ENCODE data around the gene RAD51B.
"Not testable (repeated sequence)": the region's sequence is repeated elsewhere in the genome, so short reads cannot be mapped to it uniquely, and the experiment has no call there.

The RAD51B gene

DNA sequence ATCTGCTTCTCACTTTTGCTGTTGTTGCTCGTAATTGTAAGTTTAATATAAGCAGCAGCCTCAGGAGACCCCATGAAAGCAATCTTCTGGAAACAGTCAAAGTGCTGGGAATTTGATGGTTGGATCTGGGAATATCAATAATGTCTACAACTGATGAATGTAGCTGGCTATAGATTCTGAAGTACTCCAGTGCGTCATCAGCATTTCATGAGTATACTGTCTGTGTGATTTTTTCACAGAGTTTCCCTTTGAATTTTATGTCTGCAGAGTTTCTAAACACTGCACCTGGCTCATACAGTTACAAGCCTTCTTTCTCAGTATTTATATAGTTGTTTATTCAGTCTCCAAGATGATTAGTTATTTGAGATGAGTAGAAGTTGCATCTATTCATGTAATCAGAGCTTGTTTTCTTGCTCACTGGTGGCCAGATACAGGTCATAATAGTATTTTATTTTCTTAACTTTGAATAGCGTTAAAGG lies 222.3 kb downstream of the RAD51B start:
- TF ChIP-seq, protein P1, sequence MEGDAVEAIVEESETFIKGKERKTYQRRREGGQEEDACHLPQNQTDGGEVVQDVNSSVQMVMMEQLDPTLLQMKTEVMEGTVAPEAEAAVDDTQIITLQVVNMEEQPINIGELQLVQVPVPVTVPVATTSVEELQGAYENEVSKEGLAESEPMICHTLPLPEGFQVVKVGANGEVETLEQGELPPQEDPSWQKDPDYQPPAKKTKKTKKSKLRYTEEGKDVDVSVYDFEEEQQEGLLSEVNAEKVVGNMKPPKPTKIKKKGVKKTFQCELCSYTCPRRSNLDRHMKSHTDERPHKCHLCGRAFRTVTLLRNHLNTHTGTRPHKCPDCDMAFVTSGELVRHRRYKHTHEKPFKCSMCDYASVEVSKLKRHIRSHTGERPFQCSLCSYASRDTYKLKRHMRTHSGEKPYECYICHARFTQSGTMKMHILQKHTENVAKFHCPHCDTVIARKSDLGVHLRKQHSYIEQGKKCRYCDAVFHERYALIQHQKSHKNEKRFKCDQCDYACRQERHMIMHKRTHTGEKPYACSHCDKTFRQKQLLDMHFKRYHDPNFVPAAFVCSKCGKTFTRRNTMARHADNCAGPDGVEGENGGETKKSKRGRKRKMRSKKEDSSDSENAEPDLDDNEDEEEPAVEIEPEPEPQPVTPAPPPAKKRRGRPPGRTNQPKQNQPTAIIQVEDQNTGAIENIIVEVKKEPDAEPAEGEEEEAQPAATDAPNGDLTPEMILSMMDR (IDR thresholded peaks at IDR 0.05; ENCODE audit: low read depth, low read length) = no peak
- in situ Hi-C loops (cut with HindIII; ENCODE audit: low sequenced_read_pairs) = no loop called here
- no peak for DNase-seq (ENCODE audit: low read depth, low spot score)
- H3K4me3 ChIP-seq (ENCODE audit: low read depth, low read length) = no peak overlapping the region

DNA sequence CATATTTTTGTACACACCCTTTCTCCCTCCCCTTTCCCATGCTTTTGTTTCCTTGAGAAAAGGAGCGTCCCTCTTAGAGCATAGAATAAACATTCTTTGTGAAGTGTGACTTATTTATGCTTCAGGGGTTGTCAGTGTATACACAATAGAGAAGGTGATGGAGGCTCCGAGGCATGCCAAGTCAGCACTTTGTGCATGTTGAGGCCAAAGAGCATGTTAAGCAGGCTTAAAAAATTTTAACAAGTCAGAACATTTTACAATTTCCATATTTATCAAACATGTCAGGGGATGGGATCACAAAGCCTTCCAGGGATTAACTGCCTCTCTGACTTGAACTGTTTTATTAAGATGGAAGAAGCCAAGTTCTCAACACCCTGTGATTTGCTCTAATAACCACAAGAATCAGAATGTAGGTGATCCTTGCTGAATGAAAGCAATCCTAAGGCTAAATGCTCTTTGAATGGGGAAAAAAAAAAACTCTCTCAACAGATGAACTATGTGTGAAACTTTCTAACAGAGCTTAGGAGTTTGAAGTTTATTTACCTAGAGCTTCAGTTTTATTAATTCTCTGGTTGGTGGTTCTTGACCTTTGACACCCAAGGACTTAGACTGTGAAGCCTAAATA lies 223.1 kb downstream of the RAD51B start:
- in situ Hi-C loops (cut with HindIII; ENCODE audit: low sequenced_read_pairs) = no loop called here
- TF ChIP-seq, protein P1 (IDR thresholded peaks at IDR 0.05; ENCODE audit: low read depth, low read length) = no peak
- peak; percentile 7 for DNase-seq (ENCODE audit: low read depth, low spot score)
- H3K4me3 ChIP-seq (ENCODE audit: low read depth, low read length) = no peak overlapping the region

DNA sequence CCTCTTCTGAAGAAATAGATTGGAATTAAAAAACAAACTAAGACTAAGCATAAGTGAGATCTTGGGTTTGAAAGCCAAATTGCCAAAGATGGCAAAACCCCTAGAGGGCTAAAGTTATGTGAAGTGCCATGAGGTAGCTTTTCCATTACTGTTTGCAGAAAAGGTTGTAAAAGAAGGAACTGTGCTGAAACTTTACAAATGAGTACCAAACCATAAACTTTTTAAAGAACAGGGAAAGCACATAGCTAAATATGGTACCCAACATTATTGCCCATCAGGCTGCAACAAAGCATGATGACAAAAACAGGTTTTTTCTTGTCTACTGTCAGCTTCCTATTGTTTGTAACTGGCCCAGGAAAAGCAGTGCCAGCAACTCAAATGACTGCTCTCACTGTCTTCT lies 224.2 kb downstream of the RAD51B start:
- no peak overlapping the region for H3K4me3 ChIP-seq (ENCODE audit: low read depth, low read length)
- DNase-seq (ENCODE audit: low read depth, low spot score) = no peak
- in situ Hi-C loops (cut with HindIII; ENCODE audit: low sequenced_read_pairs) = no loop called here
- TF ChIP-seq, protein P1 (IDR thresholded peaks at IDR 0.05; ENCODE audit: low read depth, low read length) = no peak

DNA sequence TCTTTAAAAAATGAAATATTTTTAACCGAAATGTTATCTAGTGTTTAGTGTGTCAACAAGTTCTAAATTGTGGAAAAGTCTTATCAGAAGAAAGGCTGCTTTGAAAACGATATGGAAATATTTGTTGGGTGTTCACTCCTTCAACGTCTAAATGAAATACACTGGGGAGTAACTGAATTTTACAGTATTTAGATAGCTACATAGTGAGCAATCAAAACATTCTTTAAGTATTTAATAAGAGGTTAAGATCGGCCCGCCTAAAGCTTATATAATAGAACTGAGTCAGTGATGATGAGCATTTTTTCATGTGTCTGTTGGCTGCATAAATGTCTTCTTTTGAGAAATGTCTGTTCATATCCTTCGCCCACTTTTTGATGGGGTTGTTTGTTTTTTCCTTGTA lies 228.3 kb downstream of the RAD51B start:
- TF ChIP-seq, protein P1 (IDR thresholded peaks at IDR 0.05; ENCODE audit: low read depth, low read length) = no peak
- peak; percentile 42 for DNase-seq (ENCODE audit: low read depth, low spot score)
- in situ Hi-C loops (cut with HindIII; ENCODE audit: low sequenced_read_pairs) = no loop called here
- H3K4me3 ChIP-seq (ENCODE audit: low read depth, low read length) = no peak overlapping the region

DNA sequence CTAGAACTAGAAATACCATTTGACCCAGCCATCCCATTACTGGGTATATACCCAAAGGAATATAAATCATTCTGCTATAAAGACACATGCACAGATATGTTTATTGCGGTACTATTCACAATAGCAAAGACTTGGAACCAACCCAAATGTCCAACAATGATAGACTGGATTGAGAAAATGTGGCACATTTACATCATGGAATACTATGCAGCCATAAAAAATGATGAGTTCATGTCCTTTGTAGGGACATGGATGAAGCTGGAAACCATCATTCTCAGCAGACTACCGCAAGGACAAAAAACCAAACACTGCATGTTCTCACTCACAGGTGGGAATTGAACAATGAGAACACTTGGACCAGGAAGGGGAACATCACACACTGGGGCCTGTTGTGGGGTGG lies 229.2 kb downstream of the RAD51B start:
- in situ Hi-C loops (cut with HindIII; ENCODE audit: low sequenced_read_pairs); H3K4me3 ChIP-seq (ENCODE audit: low read depth, low read length); DNase-seq (ENCODE audit: low read depth, low spot score): not testable (repeated sequence)

DNA sequence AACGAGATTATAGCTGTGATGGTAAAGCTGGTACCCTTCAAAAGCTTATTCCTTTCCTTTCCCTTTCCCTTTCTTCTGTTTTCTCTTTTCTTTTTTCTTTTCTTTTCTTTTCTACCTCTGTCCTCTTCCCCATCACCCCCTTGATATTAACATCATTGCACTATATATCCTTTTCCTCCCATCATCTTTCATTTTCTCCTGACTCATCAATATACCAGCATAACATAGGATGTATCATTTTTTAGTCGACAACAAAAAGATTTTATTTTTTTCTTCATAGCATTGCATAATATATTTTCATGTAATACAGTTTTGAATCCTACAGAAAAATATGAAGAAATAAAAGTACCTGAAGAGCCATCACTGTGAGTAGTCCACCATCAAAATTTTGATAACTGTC lies 230.6 kb downstream of the RAD51B start:
- in situ Hi-C loops (cut with HindIII; ENCODE audit: low sequenced_read_pairs) = no loop called here
- no peak overlapping the region for H3K4me3 ChIP-seq (ENCODE audit: low read depth, low read length)
- no peak for DNase-seq (ENCODE audit: low read depth, low spot score)
- TF ChIP-seq, protein P1 (IDR thresholded peaks at IDR 0.05; ENCODE audit: low read depth, low read length) = no peak

DNA sequence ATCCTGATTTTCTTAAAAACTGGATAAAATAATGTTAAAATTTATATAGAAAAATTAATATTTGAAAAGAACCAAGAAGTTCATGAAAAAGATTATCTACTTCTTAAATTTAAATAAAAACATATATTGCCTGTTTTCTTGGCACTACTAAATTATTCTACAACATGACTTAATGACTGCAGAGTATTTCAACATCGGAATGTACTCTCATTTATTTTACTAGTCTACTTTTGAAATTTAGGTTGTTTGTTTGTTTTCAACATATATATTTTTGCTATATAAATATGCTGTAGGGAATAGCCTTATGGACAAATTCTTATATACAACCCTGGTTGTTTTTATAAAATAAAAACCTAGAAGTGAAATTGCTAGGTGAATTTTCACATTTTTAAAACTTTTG lies 231.6 kb downstream of the RAD51B start:
- TF ChIP-seq, protein P1 (IDR thresholded peaks at IDR 0.05; ENCODE audit: low read depth, low read length) = no peak
- DNase-seq (ENCODE audit: low read depth, low spot score) = no peak
- in situ Hi-C loops (cut with HindIII; ENCODE audit: low sequenced_read_pairs) = no loop called here
- no peak overlapping the region for H3K4me3 ChIP-seq (ENCODE audit: low read depth, low read length)
